Neural cell (in vitro differentiated cells): ENCODE results near the gene CRYBB1. TPM values are rescaled to one million over a fixed set of nuclear protein-coding genes. Genes with fewer than 3 reads are reported as not detected.
A peak's percentile ranks its signal among the peaks of the same experiment; 100 is the strongest.

ENCODE experiments used
- H2AFZ ChIP-seq: fragments of 200-600, 300-800 bp; sonication (generic), shearing (Covaris generic); 2 replicates; pipeline ENCODE4 v1.6.0; 2014; ENCODE audit warnings: low read depth, mild to moderate bottlenecking, antibody characterized with exemption, low read length, moderate library complexity
- H3F3A ChIP-seq: fragments of 200-600 bp; shearing (Covaris generic); 2 replicates; pipeline ENCODE4 v1.6.1; 2016; ENCODE audit warnings: mild to moderate bottlenecking, moderate library complexity, mixed read lengths, antibody characterized with exemption, low read length; ENCODE audit not compliant: insufficient read depth, poor library complexity, severe bottlenecking
- H3K27ac ChIP-seq: fragments of 200-600, 300-800 bp; sonication (generic), shearing (Covaris generic); 2 replicates; pipeline ENCODE4 v1.5.1; 2014; ENCODE audit warnings: mild to moderate bottlenecking, low read length, moderate library complexity
- H3K27me3 ChIP-seq: fragments of 300-800, 200-600 bp; sonication (generic), shearing (Covaris generic); 2 replicates; pipeline ENCODE4 v1.6.0; 2014; ENCODE audit warnings: mild to moderate bottlenecking, low read depth, low read length, moderate library complexity; ENCODE audit not compliant: insufficient read depth
- H3K36me3 ChIP-seq: fragments of 300-800, 200-600 bp; sonication (generic), shearing (Covaris generic); 2 replicates; pipeline ENCODE4 v1.5.1; 2014; ENCODE audit warnings: mild to moderate bottlenecking, antibody characterized with exemption, low read length, moderate library complexity; ENCODE audit not compliant: insufficient read depth
- H3K4me2 ChIP-seq: fragments of 300-800, 200-600 bp; sonication (generic), shearing (Covaris generic); 2 replicates; pipeline ENCODE4 v1.6.0; 2014; ENCODE audit warnings: mild to moderate bottlenecking, low read length
- H3K4me3 ChIP-seq: fragments of 300-800, 200-600 bp; sonication (generic), shearing (Covaris generic); 2 replicates; pipeline ENCODE4 v1.5.1; 2014; ENCODE audit warnings: mild to moderate bottlenecking, low read length, moderate library complexity
- H3K79me2 ChIP-seq: fragments of 200-600 bp; shearing (Covaris generic); replicated peaks from 2 replicates; pipeline ENCODE4 v1.6.0; 2014; ENCODE audit warnings: mild to moderate bottlenecking, low read length, moderate library complexity; ENCODE audit not compliant: insufficient read depth
- H3K9ac ChIP-seq: fragments of 300-800, 200-600 bp; sonication (generic), shearing (Covaris generic); 2 replicates; pipeline ENCODE4 v1.6.1; 2016; ENCODE audit warnings: mild to moderate bottlenecking, low read length, mixed read lengths
- H3K9me2 ChIP-seq: fragments of 200-600 bp; shearing (Covaris generic); 2 replicates; pipeline ENCODE4 v1.6.1; 2016; ENCODE audit warnings: mild to moderate bottlenecking, low read length, mixed read lengths; ENCODE audit not compliant: insufficient read depth
- H3K9me3 ChIP-seq: fragments of 200-600, 300-800 bp; sonication (generic), shearing (Covaris generic); 2 replicates; pipeline ENCODE4 v1.6.1; 2016; ENCODE audit warnings: mild to moderate bottlenecking, mixed run types, low read length, moderate library complexity, mixed read lengths
- H4K20me1 ChIP-seq: fragments of 200-600 bp; shearing (Covaris generic); 2 replicates; pipeline ENCODE4 v1.6.1; 2016; ENCODE audit warnings: mild to moderate bottlenecking, mixed run types; ENCODE audit not compliant: insufficient read depth
- EP300 ChIP-seq: fragments of 450-650 bp; conservative IDR thresholded peaks from 2 replicates; pipeline ENCODE4 v1.6.1; 2014; ENCODE audit warnings: antibody characterized with exemption, mild to moderate bottlenecking, moderate library complexity; ENCODE audit not compliant: poor library complexity, severe bottlenecking
- EZH2 ChIP-seq: fragments of 200-600, 300-800 bp; shearing (Covaris generic), sonication (generic); IDR thresholded peaks from 2 replicates; pipeline ENCODE4 v1.6.1; 2014; ENCODE audit warnings: antibody characterized with exemption, low read length, borderline replicate concordance, mild to moderate bottlenecking; ENCODE audit not compliant: insufficient read depth, poor library complexity, severe bottlenecking
- MXI1 ChIP-seq: fragments of 450-650 bp; conservative IDR thresholded peaks from 2 replicates; pipeline ENCODE4 v1.6.1; 2014; ENCODE audit warnings: antibody characterized with exemption, mild to moderate bottlenecking; ENCODE audit not compliant: poor library complexity, severe bottlenecking
- POLR2AphosphoS5 ChIP-seq: IDR thresholded peaks from 2 replicates; pipeline ENCODE4 v1.6.1; 2012
- RAD21 ChIP-seq: fragments of 450-650 bp; conservative IDR thresholded peaks from 2 replicates; pipeline ENCODE4 v1.6.1; 2014; ENCODE audit warnings: antibody characterized with exemption, mild to moderate bottlenecking, moderate library complexity
- REST ChIP-seq: IDR thresholded peaks from 2 replicates; pipeline ENCODE4 v1.6.1; 2012; ENCODE audit warnings: borderline replicate concordance
- SMC3 ChIP-seq: fragments of 450-650 bp; conservative IDR thresholded peaks from 2 replicates; pipeline ENCODE4 v1.6.1; 2014; ENCODE audit warnings: antibody characterized with exemption, mild to moderate bottlenecking, moderate library complexity; ENCODE audit not compliant: poor library complexity
- TAF1 ChIP-seq: IDR thresholded peaks from 2 replicates; pipeline ENCODE4 v1.6.1; 2012; ENCODE audit warnings: low read depth
- polyA plus RNA-seq: library from polyadenylated mRNA; depleted of rRNA; stranded (reverse); fragments of >200 nt; gene quantifications from 2 replicates; pipeline ENCODE4 v1.2.3, GENCODE V29; 2014
- TF ChIP-seq, protein P1 (sequence below): fragments of 450-650 bp; IDR thresholded peaks from 2 replicates; pipeline ENCODE4 v1.5.1; 2014; ENCODE audit warnings: antibody characterized with exemption, mild to moderate bottlenecking, moderate library complexity; ENCODE audit not compliant: poor library complexity, severe bottlenecking

Gene CRYBB1
- polyA plus RNA-seq, 1 donor from 2014 or later: not detected

GRCh38 chr22:26589845-26590736 lies 27.7 kb downstream of the CRYBB1 start, which contains the start of gene TPST2:
Gene TPST2 (minus strand): TSS chr22:26590132. CDS start chr22:26541630, 48,502 bp downstream.
- peak within 1 kb of the TSS; percentile 68 for H3K4me2 ChIP-seq

DNA sequence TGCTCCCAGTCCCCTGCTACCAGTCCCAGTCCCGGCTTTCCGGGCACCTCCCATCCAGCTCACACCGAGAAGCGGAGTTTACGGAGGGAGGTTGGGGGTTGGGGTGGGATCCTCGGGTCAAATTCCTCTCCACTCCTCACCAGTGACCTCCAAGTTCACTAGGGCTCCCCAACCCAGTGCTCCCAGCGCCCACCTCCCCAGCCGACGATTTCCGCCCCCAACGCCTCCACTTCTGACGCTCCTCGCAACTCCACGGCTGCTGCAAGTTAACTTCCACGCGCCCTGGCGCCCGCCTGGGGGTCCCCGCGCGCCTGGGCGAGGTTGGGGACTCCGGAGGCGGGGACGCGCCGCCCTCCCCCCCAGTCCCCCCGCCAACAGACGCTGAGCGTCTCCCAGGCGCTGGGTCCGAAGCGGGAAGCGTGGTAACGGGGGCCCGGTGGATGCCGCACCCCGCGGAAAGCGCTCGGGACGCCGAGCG lies 28.4 kb downstream of the CRYBB1 start:
- no peaks in the 10 kb centered on the region for H3K36me3 ChIP-seq
- no peaks in the 10 kb centered on the region for H3K9me2 ChIP-seq
- no peaks in the 10 kb centered on the region for H4K20me1 ChIP-seq
- H3K27me3 ChIP-seq: no peaks in the 10 kb centered on the region
- H2AFZ ChIP-seq: no peak overlapping the region
- H3K9ac ChIP-seq: peak overlapping the region; percentile 68
- H3K4me3 ChIP-seq: peak overlapping the region; percentile 87
- H3K79me2 ChIP-seq: no peaks in the 10 kb centered on the region
- TF ChIP-seq REST: no peak
- no peaks in the 10 kb centered on the region for H3K9me3 ChIP-seq
- no peaks in the 10 kb centered on the region for H3F3A ChIP-seq
- H3K27ac ChIP-seq: no peak overlapping the region
- peak overlapping the region; percentile 25 for H3K4me2 ChIP-seq

More at GRCh38 chr22:26589845-26590736, 27.7 kb downstream of the CRYBB1 start, which contains the start of gene TPST2:
- Histone ChIP-seq H3K36me3 (no peaks in the 10 kb centered on the region), H3K79me2 (no peaks in the 10 kb centered on the region), H3K4me3 (peak within 1 kb of the TSS; percentile 87), H3F3A (no peaks in the 10 kb centered on the region), H3K27me3 (no peaks in the 10 kb centered on the region), H2AFZ (no peak within 1 kb of the TSS), H3K27ac (no peak within 1 kb of the TSS), H3K9ac (peak within 1 kb of the TSS; percentile 68), H3K9me2 (no peaks in the 10 kb centered on the region), H4K20me1 (no peaks in the 10 kb centered on the region), H3K9me3 (no peaks in the 10 kb centered on the region)
- TF ChIP-seq MXI1 (peak; percentile 72), EP300 (peak; percentile 17), REST (no peak), RAD21 (peak; percentile 29), SMC3 (peak; percentile 38), EZH2 (no peak), POLR2AphosphoS5 (peak; percentile 79), TAF1 (no peak)
- TF ChIP-seq, protein P1, sequence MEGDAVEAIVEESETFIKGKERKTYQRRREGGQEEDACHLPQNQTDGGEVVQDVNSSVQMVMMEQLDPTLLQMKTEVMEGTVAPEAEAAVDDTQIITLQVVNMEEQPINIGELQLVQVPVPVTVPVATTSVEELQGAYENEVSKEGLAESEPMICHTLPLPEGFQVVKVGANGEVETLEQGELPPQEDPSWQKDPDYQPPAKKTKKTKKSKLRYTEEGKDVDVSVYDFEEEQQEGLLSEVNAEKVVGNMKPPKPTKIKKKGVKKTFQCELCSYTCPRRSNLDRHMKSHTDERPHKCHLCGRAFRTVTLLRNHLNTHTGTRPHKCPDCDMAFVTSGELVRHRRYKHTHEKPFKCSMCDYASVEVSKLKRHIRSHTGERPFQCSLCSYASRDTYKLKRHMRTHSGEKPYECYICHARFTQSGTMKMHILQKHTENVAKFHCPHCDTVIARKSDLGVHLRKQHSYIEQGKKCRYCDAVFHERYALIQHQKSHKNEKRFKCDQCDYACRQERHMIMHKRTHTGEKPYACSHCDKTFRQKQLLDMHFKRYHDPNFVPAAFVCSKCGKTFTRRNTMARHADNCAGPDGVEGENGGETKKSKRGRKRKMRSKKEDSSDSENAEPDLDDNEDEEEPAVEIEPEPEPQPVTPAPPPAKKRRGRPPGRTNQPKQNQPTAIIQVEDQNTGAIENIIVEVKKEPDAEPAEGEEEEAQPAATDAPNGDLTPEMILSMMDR: no peak
